Mesodermal cell (in vitro differentiated cells): ENCODE data around the gene MRPL36.

ENCODE experiments used
- H3K27ac ChIP-seq: 2 replicates; pipeline ENCODE4 v1.7.0; 2013; ENCODE audit warnings: mild to moderate bottlenecking, low read depth, low read length, moderate library complexity; ENCODE audit not compliant: severe bottlenecking
- H3K36me3 ChIP-seq: 2 replicates; pipeline ENCODE4 v1.7.1; 2013; ENCODE audit warnings: mild to moderate bottlenecking, low read length, moderate library complexity; ENCODE audit not compliant: control insufficient read depth, insufficient read depth
- H3K4me1 ChIP-seq: one replicate; pipeline ENCODE4 v1.7.1; 2013; ENCODE audit warnings: mild to moderate bottlenecking, low read length; ENCODE audit not compliant: insufficient read depth, control insufficient read depth, poor library complexity, severe bottlenecking
- H3K4me3 ChIP-seq: 2 replicates; pipeline ENCODE4 v1.7.0; 2013; ENCODE audit warnings: low read length, control low read depth, mild to moderate bottlenecking; ENCODE audit not compliant: insufficient read depth, poor library complexity, severe bottlenecking; ENCODE audit errors: extremely low read depth
- H3K9me3 ChIP-seq: 2 replicates; pipeline ENCODE4 v1.7.1; 2013; ENCODE audit warnings: mild to moderate bottlenecking, low read length, moderate library complexity; ENCODE audit not compliant: control insufficient read depth
- WGBS, 2 experiments: methylation state at CpG; one replicate each; pipeline ENCODE4 v1.1.5; 2013; ENCODE audit warnings: missing lambda C conversion rate in 2 of 2; ENCODE audit not compliant: insufficient coverage in 2 of 2; 5-methylcytosine and 5-hydroxymethylcytosine counted together

The MRPL36 gene

DNA sequence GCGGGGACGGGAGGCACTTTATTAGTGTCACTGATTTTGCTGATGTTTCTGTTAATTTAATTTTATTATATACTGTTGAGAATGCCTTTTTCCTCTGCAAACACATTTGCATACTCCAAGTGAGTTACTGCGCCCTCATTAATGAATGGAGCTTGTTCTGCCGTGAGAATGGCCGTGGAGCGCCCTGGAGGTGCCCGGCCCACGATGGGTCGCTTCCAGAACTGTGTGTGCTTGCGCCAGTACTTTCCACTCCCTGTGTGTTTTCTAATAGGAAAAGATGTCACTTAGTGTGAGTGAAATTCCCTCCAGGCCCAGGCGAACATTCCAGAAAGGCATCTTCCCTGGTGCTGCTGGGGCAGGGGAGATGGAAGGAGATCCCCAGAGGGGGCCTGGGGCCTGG, 31.6 kb upstream of the MRPL36 start:
- H3K36me3 ChIP-seq: peaks cover 9% of the 10 kb centered on the region
- H3K9me3 ChIP-seq: no peaks in the 10 kb centered on the region
- H3K4me1 ChIP-seq: peaks cover 9% of the 10 kb centered on the region
- 90 to 94% methylated on average over 3 to 8 of the region's 11 CpGs for WGBS, 2 experiments
- H3K27ac ChIP-seq: no peak overlapping the region
- no peak overlapping the region for H3K4me3 ChIP-seq

DNA sequence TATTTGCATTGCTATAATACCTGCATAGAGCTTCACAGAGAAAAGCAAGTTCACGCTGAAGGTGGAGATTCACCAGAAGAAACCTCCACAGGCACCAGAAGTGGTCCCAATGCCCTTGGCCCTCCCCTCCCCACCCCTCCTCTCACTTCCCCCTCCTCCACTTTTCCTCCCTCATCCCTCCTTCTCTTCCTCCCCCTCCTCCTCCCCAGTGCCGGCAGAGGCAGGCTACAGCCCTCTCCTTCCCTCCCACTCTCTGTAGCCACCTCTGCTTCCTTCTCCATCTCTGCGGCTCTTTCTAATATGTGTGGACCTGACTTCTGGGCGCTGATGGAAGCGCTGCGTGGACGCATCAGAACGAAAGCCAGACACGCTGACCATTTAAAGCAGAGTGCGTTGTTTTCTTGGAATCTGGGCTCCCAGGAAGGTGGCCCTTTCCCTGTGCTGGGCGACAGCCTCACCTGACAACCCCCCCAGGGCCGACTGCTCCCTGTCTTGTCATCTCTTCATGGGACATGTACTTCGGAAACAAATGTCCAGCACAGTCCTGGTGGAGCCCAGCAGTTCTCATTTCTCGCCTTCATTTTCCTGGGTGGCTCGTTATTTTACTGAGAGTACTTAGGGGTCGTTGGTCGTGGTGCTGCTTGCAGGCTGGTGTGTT, 31.1 kb upstream of the MRPL36 start:
- WGBS, 2 experiments: 81 to 86% methylated on average over 16 of the region's 17 CpGs
- Histone ChIP-seq H3K9me3 (no peaks in the 10 kb centered on the region), H3K4me3 (no peak overlapping the region), H3K27ac (no peak overlapping the region), H3K36me3 (peaks cover 11% of the 10 kb centered on the region), H3K4me1 (peaks cover 9% of the 10 kb centered on the region)

DNA sequence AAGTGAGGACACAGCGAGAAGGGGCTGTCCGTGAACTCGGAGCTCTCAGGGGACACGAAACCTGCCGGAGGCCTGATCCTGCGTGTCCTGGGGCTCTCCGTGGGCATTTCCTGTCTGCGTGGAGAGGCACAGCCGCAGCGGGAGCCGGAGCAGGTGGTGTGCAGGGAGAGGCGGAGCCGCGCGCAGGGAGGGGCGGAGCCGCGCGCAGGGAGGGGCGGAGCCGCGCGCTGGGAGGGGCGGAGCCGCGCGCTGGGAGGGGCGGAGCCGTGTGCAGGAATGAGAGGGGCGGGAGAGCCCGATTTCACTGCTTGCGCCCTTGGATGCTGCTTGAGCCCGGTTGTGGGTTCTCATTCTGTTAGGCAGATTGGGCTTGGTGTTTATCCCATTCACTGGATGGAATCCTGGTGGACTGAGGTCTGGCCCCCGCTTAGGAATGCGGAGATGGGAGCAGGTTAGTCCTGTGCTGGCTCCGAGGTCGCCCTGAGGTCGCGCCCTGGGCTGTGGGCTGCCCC, 28.3 kb upstream of the MRPL36 start:
- WGBS, 2 experiments: 87 to 95% methylated on average over 25 to 29 of the region's 39 CpGs
- no peak overlapping the region for H3K27ac ChIP-seq

DNA sequence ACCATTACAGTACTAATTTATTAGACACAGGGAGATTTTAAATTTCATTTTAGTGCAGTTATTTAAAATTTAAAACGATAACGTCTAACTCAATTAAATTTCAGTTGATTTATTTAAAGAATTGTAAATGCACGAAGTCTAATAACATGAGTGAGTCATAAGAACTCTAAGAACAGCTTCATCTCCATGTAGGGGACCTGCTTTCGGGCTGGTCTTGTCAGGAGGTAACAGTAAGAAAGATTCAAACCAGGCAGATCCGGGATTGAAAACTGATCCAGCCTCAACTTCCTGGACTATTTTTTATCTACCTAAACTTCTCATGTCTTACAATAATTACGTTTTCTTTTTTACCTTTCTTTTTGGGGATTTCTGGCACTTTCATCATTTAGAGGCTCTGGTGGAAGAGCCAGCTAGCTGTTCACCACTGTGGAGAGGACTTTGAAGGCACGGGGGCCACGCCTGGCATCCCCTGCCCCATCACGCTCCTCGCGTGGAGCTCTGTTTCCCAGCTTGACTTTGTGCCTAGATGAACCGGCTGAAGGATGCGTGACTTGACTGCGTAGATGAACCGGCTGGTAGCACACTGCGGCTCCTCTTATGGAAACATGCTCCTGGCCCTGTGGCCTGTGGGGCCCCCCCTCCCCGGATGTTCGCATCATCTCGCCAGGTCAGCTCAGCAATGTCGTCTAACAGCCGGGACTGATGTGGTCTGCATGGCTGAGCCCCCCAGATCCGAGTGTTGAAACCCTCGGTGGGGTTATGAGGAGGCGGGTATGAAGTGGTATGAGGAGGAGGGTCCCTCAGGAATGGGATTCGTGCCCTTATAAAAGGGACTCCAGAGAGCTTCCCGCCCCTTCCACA, 27.6 kb upstream of the MRPL36 start:
- WGBS, 2 experiments: 96% methylated on average over 21 to 23 of the region's 26 CpGs

More for the DNA sequence above, 28.3 kb upstream of the MRPL36 start:
- no peaks in the 10 kb centered on the region for H3K9me3 ChIP-seq
- H3K36me3 ChIP-seq: peaks cover 25% of the 10 kb centered on the region
- peaks cover 9% of the 10 kb centered on the region for H3K4me1 ChIP-seq
- no peak overlapping the region for H3K4me3 ChIP-seq

GRCh38 chr5:1826235-1826980, 26.8 kb upstream of the MRPL36 start:
- Histone ChIP-seq H3K9me3 (no peaks in the 10 kb centered on the region), H3K4me1 (peaks cover 3% of the 10 kb centered on the region), H3K27ac (no peak overlapping the region), H3K36me3 (peaks cover 39% of the 10 kb centered on the region), H3K4me3 (no peak overlapping the region)
- 88 to 89% methylated on average over 17 to 20 of the region's 26 CpGs for WGBS, 2 experiments

More for the DNA sequence above, 27.6 kb upstream of the MRPL36 start:
- no peaks in the 10 kb centered on the region for H3K9me3 ChIP-seq
- peaks cover 9% of the 10 kb centered on the region for H3K4me1 ChIP-seq
- peaks cover 31% of the 10 kb centered on the region for H3K36me3 ChIP-seq
- H3K4me3 ChIP-seq: no peak overlapping the region
- H3K27ac ChIP-seq: no peak overlapping the region

DNA sequence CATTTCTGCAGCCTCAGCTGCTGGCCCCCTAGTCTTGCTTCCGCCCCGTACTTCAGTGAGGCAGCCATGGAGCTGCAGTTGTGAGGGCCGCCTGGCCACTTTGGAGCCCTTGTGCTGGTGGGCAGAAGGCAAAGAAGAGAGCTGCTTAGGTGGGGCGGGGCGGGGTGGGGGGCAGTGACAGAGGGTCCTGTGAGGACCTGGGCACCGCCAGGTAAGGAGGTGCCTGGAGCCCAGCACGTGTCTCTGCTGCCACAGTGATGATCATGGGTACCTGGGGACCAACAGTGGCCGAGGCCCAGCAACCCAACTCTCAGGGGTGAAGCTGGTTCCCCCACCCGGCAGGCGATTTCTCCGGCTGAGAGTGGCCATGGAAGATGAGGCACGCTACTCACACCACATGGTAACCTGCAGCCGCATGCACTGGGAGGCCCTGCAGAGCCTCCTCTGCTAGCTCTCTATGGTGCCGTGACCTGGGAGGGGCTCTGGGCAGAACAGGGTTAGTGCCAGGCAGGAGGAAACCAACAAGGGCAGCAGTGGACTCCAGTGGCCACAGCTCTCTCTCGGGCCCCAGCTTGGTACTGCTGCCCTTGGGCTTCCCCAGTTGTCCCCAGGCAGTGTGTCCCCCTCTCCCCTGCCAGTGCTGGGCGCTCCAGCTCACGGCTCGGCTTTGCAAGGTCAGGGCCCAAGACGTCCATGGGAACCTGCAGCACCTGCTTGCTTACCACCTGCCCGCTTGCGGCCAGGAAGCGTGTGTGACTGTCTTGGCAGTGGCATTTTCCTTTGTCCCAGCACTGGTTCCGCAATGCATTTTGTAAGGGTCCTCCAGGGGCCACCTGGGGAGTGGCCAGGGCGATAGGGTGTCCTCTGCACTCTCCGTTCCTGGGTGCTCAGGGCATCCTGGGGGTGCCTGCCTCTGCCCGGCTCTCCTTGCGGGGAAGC, 25.5 kb upstream of the MRPL36 start:
- H3K4me1 ChIP-seq: no peaks in the 10 kb centered on the region
- WGBS, 2 experiments: 96 to 99% methylated on average over 22 to 27 of the region's 27 CpGs
- no peak overlapping the region for H3K4me3 ChIP-seq
- no peaks in the 10 kb centered on the region for H3K9me3 ChIP-seq
- H3K36me3 ChIP-seq: peaks cover 51% of the 10 kb centered on the region
- H3K27ac ChIP-seq: no peak overlapping the region

- Histone ChIP-seq H3K4me1 (no peaks in the 10 kb centered on the region), H3K4me3 (no peak overlapping the region), H3K9me3 (no peaks in the 10 kb centered on the region), H3K36me3 (peaks cover 60% of the 10 kb centered on the region), H3K27ac (no peak overlapping the region)
- WGBS, 2 experiments: 90 to 92% methylated on average over 19 to 24 of the region's 25 CpGs
These were observed 24.6 kb upstream of the MRPL36 start for GRCh38 chr5:1824109-1824821.

DNA sequence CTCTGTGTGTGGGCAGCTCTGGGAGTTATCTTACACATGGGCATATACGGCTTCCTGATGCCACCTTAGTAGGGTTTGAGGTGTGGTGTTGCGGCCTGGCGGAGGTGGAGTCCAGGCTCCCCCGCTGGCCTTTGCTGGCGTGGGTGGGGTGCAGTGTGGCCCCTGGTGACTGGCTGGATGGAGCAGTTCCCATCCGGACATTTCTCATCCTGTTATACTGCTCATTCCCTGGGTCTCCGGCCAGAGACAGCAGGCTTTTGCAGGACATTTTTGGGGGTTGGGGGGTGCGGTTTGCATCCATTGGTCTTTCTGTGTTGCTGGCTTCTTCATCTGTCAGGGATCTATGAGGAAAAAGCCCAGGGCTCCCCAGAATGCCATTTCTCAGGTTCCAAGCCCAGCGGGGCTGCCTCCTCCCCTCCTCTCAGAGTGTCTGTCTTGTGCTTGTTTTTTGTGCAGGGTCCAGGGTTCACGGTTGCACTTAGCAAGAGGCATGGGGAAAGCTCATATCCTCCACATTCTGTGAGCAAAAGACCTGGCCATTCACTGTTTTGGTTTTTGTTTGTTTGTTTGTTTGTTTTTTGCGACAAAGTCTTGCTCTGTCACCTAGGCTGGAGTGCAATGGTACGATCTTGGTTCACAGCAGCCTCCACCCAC, 23.9 kb upstream of the MRPL36 start:
- no peak overlapping the region for H3K27ac ChIP-seq
- 81 to 85% methylated on average over 9 to 10 of the region's 12 CpGs for WGBS, 2 experiments
- H3K36me3 ChIP-seq: peaks cover 68% of the 10 kb centered on the region
- no peaks in the 10 kb centered on the region for H3K9me3 ChIP-seq
- no peak overlapping the region for H3K4me3 ChIP-seq
- no peaks in the 10 kb centered on the region for H3K4me1 ChIP-seq

- no peak overlapping the region for H3K27ac ChIP-seq
- H3K9me3 ChIP-seq: no peaks in the 10 kb centered on the region
- 96 to 97% methylated on average over 6 to 7 of the region's 8 CpGs for WGBS, 2 experiments
- no peak overlapping the region for H3K4me3 ChIP-seq
- H3K4me1 ChIP-seq: no peaks in the 10 kb centered on the region
- H3K36me3 ChIP-seq: peaks cover 76% of the 10 kb centered on the region
These were observed 22.2 kb upstream of the MRPL36 start for GRCh38 chr5:1821862-1822261.
